Muscle layer of duodenum (tissue), 2 donors: ENCODE data around the gene COL23A1.

Experiments used
- H3K27ac ChIP-seq: one replicate; pipeline ENCODE4 v1.7.0; 2013; ENCODE audit warnings: mild to moderate bottlenecking, low read length
- H3K27me3 ChIP-seq: one replicate; pipeline ENCODE4 v1.7.0; 2013; ENCODE audit warnings: low read depth, mild to moderate bottlenecking, control low read depth, low read length
- H3K36me3 ChIP-seq, 2 donors: one replicate each; pipeline ENCODE4 v1.7.0; 2013; ENCODE audit warnings: low read length in 2 of 2, control low read depth in 1 of 2, mild to moderate bottlenecking in 1 of 2; ENCODE audit not compliant: insufficient read depth in 2 of 2, control insufficient read depth in 1 of 2
- H3K4me1 ChIP-seq, 2 donors: one replicate each; pipeline ENCODE4 v1.7.0; 2013; ENCODE audit warnings: low read length in 2 of 2, mild to moderate bottlenecking in 2 of 2, control low read depth in 1 of 2, moderate library complexity in 1 of 2; ENCODE audit not compliant: insufficient read depth in 2 of 2, control insufficient read depth in 1 of 2
- H3K4me3 ChIP-seq, 2 donors: one replicate each; pipeline ENCODE4 v1.7.0; 2013; ENCODE audit warnings: low read length in 2 of 2, low read depth in 1 of 2, mild to moderate bottlenecking in 1 of 2
- H3K9me3 ChIP-seq, 2 donors: one replicate each; pipeline ENCODE4 v1.7.0; 2013; ENCODE audit warnings: low read length in 2 of 2, control low read depth in 1 of 2, mild to moderate bottlenecking in 1 of 2; ENCODE audit not compliant: control insufficient read depth in 1 of 2
- donor health status: healthy.

COL23A1 gene

DNA sequence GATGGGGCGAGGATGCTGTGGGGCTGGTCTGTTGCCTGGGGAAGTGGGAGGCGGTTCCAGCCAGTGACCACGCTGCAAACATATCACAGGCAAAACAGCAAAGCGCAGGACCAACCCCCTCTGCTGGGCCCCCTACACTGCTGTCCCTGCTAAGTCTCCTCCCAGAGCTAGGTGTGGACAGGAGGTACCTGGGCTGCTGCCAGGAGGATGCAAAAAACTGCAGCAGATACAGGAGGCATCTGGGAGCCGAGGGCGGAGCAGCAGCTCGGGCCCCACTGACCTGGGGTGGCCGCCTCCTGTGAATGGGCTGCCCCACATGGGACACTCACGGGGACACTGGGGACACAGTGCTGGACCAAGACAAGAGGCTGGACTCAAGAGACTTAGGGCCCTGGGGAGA is 309.6 kb downstream of the COL23A1 start:
- no peaks in the 10 kb centered on the region for H3K36me3 ChIP-seq
- no peaks in the 10 kb centered on the region for H3K27me3 ChIP-seq
- H3K4me1 ChIP-seq = peaks cover 0 to 7% of the 10 kb centered on the region in 2 donors
- H3K9me3 ChIP-seq = peaks cover 5 to 11% of the 10 kb centered on the region in 2 donors
- H3K27ac ChIP-seq = no peak overlapping the region
- no peak overlapping the region for H3K4me3 ChIP-seq

DNA sequence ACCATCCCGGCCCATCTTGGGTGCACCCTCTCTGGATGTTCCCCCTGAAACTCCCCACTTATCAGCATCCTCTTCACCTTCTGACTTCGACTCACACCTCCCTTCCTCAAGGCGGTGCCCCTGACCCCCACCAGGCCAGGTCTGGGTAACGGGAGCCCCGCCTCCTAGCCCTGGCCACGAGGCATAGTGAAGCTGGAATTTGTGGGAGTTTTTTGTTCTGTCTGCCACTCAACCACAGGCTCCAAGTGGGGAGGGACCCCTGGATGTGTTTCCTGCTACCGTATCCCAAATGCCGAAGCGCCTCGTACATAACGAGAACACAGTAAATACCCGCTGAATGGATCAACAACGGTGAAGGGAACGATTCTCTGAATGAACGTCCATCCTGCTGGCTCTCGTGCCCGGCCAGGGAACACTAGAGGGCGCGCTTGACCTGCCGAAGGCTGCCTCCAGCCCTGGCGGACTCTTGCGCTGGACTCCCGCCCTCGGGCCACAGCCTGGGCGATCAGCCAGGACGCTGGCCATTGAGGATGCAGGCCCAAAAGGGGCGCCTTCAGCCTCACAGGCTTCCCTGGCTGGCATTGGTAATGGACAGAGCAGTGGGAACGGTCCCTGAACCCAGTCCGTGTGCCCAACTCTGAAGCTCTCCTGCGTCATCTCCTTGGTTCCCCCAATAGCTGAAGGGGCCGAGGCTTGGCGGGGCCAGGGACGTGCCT is 310.3 kb downstream of the COL23A1 start:
- H3K36me3 ChIP-seq = no peaks in the 10 kb centered on the region
- no peaks in the 10 kb centered on the region for H3K27me3 ChIP-seq
- no peak overlapping the region for H3K27ac ChIP-seq
- no peak overlapping the region for H3K4me3 ChIP-seq
- H3K9me3 ChIP-seq = peaks cover 5 to 11% of the 10 kb centered on the region in 2 donors
- H3K4me1 ChIP-seq = peaks cover 0 to 7% of the 10 kb centered on the region in 2 donors

DNA sequence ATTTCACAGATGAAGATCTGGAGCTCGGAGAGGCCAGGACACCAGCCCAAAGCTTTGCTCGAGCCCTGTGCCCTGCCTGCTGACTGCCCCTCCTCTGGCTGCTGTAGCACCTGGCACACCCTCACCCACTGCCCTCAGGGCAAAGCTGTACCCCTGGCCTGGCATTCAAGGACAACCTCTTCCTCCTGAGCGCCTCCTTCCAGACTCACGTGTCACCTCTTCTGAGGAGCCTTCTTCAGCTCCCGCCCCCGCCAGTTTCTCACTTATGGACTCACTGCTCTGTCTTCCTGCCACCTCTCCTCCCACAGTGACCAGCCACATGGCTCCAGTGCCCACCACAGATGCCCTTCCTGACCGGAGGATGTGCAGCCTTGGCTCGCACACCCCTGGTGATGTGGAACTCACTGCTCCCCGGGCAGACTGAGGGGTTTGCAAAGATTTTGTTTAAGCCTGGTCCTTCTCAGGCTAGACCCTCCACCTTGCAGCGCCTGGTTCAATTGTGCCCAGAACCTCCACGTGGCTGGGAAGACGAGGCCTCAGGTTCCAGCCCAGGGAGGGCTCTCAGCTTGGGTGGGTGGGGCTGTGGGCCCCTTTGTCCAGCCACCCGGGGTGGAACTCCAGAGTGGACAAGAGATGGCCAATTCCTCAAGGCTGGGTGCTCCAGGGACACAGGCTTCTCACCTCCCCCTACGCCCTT is 311.0 kb downstream of the COL23A1 start:
- no peak overlapping the region for H3K4me3 ChIP-seq
- H3K27me3 ChIP-seq = no peaks in the 10 kb centered on the region
- peaks cover 0 to 7% of the 10 kb centered on the region in 2 donors for H3K4me1 ChIP-seq

DNA sequence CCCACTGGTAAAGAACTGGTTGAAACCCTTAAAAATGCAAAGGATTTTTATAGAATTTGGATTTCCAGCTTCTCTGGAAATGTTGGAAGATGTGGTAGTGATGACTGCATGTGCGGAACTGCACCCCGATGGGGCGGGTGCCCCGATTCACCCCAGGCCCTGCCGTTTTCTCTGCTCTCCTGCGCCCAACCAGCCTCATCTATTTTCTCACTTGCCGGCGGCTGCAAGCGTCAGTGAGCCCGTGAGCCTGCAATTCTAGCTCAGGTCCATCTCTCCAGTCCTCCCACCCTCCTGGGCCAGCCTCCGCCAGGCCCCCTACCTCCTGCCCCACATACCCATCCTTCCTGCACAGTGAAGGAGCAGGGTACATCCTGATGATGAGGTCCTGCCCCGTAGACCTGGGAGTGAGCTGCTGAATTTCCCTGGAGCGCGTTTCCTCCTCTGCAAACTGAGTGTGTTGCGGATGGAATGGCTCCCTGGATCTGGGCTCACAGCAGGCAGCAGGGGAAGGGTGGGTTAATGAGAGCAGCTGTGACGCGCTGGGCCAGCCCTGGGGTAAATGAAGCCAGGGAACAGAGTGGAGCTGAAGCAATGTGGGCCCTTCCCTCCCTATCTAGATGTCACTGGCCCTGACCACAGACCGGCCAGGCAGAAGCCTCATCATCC is 311.7 kb downstream of the COL23A1 start:
- Histone ChIP-seq H3K36me3 (no peaks in the 10 kb centered on the region), H3K9me3 (peaks cover 0 to 5% of the 10 kb centered on the region in 2 donors), H3K27ac (no peak overlapping the region), H3K4me3 (no peak overlapping the region), H3K4me1 (peaks cover 0 to 7% of the 10 kb centered on the region in 2 donors), H3K27me3 (no peaks in the 10 kb centered on the region)

More for the DNA sequence above, 311.0 kb downstream of the COL23A1 start:
- H3K36me3 ChIP-seq = no peaks in the 10 kb centered on the region
- H3K27ac ChIP-seq = no peak overlapping the region
- H3K9me3 ChIP-seq = peaks cover 5 to 11% of the 10 kb centered on the region in 2 donors

DNA sequence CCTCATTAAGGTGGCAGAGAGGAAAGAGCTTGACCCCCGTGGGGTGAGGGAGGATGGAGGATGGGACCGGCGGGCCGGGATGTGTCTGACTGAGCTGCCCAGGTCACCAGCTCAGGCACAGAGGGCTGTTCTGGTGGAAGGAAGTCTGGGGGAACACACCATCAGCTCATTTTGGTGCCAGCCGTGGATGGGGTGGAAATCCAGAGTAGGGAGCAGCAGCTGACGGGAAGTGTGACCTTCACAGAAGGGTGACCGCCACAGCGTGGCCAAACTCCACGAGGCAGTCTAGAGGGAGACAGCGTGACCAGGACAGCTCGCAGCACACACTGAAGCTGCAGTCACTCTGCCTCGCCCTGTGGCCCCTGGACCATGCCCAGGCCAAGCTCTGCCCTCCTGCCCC is 312.3 kb downstream of the COL23A1 start:
- H3K4me1 ChIP-seq = peaks cover 0 to 7% of the 10 kb centered on the region in 2 donors
- H3K27ac ChIP-seq = no peak overlapping the region
- H3K36me3 ChIP-seq = no peaks in the 10 kb centered on the region
- no peaks in the 10 kb centered on the region for H3K27me3 ChIP-seq
- peaks cover 0 to 5% of the 10 kb centered on the region in 2 donors for H3K9me3 ChIP-seq
- H3K4me3 ChIP-seq = no peak overlapping the region

DNA sequence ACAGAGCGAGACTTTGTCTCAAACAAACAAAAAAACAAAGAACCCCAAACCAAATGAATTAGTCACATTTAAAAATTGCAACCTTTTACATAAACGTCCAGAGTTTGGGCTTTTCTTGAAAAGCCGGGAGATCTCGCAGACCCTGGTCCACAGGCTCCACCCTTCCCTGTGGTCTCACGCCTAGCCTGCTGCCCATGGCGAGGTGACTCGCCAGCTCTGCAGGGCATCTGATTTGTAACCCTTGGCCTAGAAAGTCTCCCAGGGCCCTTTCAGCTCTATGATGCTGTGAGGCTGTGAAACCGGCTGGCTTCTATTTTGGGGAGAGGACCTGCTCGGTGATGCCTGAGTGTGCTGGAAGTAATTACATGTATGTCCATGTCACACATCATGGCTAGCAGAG is 312.8 kb downstream of the COL23A1 start:
- peaks cover 0 to 7% of the 10 kb centered on the region in 2 donors for H3K4me1 ChIP-seq
- H3K27ac ChIP-seq = no peak overlapping the region

DNA sequence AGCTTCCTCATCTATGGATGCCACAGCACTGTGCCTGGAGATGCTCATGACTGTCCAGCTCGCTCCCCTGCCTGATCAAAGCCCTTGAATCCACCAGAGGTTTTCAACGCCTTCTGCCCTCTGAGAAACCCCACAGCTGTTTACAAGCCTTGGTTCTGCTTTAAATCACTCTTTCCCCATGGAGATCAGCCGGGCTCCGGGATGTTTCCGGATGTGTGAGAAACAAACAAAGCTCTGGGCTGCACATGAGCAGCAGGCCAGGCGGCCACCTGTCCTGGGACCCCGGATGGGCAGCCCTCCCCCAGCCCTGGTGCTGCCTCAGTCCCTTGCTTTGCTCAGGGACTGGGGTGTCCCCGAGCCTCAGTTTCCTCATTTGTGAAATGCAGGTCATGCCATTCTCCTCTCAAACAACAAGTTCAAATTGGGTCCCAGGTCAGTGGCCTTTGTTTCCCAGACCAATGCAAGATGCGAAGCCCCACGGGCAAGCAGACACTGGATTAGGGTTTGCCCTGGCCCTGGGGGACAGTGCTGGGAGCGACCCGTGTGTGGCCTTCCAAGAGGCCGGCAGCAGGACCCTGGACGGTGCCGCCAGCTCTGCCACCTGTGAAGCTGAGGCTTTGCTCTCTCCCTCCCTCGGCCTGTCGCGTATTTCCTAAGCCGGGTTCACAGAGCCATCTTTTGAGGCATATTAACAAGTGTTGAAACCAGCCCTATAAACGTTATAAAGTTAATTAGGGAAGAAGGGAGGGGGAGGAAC is 315.2 kb downstream of the COL23A1 start:
- Histone ChIP-seq H3K36me3 (no peaks in the 10 kb centered on the region), H3K27me3 (no peaks in the 10 kb centered on the region), H3K4me1 (peaks cover 0 to 4% of the 10 kb centered on the region in 2 donors), H3K4me3 (no peak overlapping the region), H3K27ac (no peak overlapping the region), H3K9me3 (peaks cover 0 to 5% of the 10 kb centered on the region in 2 donors)

More for the DNA sequence above, 312.8 kb downstream of the COL23A1 start:
- H3K27me3 ChIP-seq = no peaks in the 10 kb centered on the region
- no peaks in the 10 kb centered on the region for H3K36me3 ChIP-seq
- H3K4me3 ChIP-seq = no peak overlapping the region
- H3K9me3 ChIP-seq = peaks cover 0 to 5% of the 10 kb centered on the region in 2 donors

DNA sequence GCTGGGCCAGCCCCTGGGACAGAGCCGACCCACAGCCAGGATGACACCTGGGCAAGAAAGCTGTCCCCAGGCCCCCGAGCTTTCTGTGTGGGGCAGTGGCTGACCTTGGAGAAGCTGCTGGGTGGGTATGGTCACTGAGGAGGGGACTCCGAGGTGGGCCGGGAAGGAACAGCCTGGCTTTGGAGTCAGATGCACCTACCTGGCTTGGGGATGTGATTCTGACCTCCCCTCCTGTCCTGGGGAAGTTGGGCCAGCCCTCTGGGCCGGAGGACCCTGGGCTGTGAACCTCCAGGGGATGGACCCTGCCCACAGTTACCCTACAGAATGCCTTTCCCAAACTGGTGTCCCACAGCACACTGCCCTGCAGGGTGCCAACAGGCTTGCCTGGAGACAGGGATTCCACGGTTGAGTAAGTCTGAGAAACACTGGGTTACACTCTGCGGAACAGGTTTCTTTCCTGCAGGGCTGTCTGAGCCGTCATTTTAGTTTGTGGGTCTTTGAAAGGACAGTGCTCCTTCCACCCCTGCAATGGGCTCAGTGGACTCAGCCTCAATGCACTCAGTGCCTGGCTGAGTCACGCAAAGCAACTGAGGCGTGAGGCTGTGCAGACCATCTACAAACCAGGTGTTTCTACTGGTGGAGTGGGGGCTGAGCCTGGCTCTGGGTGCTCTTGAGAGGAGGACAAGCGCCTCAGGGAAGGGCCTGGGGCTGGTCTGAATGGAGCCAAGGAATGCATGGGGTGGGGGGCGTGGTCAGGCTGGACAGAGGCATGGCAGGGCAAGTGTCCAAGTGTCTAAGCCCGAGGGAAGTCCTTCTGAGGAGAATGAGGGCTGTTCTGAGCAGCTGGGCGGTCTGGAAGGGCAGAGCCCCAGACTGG is 316.3 kb downstream of the COL23A1 start:
- Histone ChIP-seq H3K4me1 (no peaks in the 10 kb centered on the region), H3K4me3 (no peak overlapping the region), H3K36me3 (no peaks in the 10 kb centered on the region), H3K9me3 (peaks cover 0 to 5% of the 10 kb centered on the region in 2 donors), H3K27ac (no peak overlapping the region), H3K27me3 (no peaks in the 10 kb centered on the region)

DNA sequence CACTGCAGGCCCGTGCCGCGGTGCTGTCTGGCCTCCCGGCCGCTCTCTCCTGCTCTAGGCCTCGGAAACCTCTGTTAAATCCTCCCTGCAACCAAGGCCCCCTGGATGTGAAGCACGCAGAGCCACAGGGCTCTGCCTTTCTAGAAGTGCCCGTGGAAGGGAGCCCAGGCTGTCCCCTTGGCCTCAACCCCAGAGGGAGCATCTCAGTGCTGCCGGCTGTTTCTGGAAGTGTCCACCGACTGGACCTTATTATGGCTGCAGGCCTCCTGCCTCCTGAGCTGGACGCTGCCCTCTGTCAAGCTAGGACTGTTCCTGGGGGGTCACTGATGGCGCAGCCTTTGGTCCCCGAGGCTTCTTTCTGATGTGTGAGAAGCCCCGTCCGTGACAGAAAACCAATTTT is 317.2 kb downstream of the COL23A1 start:
- peaks cover 0 to 5% of the 10 kb centered on the region in 2 donors for H3K9me3 ChIP-seq
- H3K27ac ChIP-seq = no peak overlapping the region
- H3K4me1 ChIP-seq = no peaks in the 10 kb centered on the region
- H3K36me3 ChIP-seq = no peaks in the 10 kb centered on the region
- H3K4me3 ChIP-seq = no peak overlapping the region
- H3K27me3 ChIP-seq = no peaks in the 10 kb centered on the region

DNA sequence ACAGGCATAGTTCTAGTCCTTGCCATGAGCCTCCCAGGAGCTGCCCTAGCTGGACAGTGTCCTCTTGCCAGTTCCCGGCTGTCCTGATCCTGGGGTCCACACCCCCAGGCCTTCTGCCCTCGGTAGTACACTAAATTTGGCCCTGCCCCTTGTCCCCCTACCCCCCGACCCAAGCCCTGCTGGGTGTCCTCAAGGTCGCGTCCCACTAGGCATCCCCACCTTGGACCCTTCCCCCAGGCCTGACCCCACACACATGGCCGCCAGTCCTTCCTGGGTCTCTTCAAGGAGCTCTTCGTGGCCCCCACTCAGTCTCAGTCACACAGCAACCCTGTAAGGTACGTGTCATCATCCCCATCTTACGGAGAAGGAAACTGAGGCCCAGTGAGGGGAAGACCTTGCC is 317.6 kb downstream of the COL23A1 start:
- Histone ChIP-seq H3K27me3 (no peaks in the 10 kb centered on the region), H3K36me3 (no peaks in the 10 kb centered on the region), H3K27ac (no peak overlapping the region), H3K4me3 (no peak overlapping the region), H3K9me3 (peaks cover 0 to 5% of the 10 kb centered on the region in 2 donors), H3K4me1 (no peaks in the 10 kb centered on the region)
